Choroid plexus epithelial cell (primary cell): Measurements from ENCODE around the gene GDPD5.

Experiments used
- DNase-seq: peaks from one replicate; pipeline ENCODE4 v3.0.0-alpha.2; 2010; ENCODE audit warnings: low read depth
- H3K4me3 ChIP-seq: 2 replicates; pipeline ENCODE4 v1.5.1; 2011; ENCODE audit warnings: low read depth, mild to moderate bottlenecking, control low read depth, low read length, moderate library complexity
- TF ChIP-seq, protein P1 (sequence below): conservative IDR thresholded peaks from 2 replicates; pipeline ENCODE4 v1.5.1; 2011; ENCODE audit warnings: low read depth, mild to moderate bottlenecking, control low read depth, inconsistent platforms, low read length, moderate library complexity

The GDPD5 gene

DNA sequence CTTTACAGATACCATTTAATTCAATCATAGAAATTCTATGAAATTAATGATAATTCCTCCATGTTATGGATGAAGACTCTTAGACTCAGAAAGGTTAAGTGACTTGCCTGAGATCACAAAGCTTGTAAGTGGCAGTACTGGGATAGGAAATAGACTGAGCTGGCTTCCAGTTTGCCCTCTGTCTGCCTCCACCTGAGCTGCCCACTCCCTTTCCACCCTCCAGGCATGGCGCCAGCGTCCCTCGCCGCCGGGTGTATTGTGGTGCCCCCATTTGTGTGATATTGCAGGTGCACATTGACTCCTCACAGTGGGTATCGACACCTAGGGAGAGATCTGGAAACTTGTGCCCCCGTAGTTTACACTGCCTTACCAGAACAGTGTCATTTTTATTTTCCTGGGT lies 135.8 kb downstream of the GDPD5 start:
- H3K4me3 ChIP-seq: no peak overlapping the region
- TF ChIP-seq, protein P1, sequence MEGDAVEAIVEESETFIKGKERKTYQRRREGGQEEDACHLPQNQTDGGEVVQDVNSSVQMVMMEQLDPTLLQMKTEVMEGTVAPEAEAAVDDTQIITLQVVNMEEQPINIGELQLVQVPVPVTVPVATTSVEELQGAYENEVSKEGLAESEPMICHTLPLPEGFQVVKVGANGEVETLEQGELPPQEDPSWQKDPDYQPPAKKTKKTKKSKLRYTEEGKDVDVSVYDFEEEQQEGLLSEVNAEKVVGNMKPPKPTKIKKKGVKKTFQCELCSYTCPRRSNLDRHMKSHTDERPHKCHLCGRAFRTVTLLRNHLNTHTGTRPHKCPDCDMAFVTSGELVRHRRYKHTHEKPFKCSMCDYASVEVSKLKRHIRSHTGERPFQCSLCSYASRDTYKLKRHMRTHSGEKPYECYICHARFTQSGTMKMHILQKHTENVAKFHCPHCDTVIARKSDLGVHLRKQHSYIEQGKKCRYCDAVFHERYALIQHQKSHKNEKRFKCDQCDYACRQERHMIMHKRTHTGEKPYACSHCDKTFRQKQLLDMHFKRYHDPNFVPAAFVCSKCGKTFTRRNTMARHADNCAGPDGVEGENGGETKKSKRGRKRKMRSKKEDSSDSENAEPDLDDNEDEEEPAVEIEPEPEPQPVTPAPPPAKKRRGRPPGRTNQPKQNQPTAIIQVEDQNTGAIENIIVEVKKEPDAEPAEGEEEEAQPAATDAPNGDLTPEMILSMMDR: no peak
- DNase-seq: no peak

DNA sequence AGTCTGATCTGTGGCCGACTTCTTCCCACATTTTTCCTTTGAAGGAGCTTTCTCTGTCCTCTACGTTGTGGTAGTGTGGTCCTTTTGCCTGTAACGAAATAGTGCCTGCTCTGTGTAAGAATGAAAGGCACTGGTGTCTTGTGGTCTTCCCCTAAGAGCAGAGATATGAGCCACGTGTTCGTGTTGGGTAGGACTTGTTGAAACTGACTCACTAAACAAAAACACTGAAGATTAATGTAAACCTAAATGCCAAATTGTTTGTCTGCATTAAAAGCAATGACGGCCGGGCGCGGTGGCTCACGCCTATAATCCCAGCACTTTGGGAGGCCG lies 136.5 kb downstream of the GDPD5 start:
- TF ChIP-seq, protein P1: no peak
- no peak overlapping the region for H3K4me3 ChIP-seq
- no peak for DNase-seq

DNA sequence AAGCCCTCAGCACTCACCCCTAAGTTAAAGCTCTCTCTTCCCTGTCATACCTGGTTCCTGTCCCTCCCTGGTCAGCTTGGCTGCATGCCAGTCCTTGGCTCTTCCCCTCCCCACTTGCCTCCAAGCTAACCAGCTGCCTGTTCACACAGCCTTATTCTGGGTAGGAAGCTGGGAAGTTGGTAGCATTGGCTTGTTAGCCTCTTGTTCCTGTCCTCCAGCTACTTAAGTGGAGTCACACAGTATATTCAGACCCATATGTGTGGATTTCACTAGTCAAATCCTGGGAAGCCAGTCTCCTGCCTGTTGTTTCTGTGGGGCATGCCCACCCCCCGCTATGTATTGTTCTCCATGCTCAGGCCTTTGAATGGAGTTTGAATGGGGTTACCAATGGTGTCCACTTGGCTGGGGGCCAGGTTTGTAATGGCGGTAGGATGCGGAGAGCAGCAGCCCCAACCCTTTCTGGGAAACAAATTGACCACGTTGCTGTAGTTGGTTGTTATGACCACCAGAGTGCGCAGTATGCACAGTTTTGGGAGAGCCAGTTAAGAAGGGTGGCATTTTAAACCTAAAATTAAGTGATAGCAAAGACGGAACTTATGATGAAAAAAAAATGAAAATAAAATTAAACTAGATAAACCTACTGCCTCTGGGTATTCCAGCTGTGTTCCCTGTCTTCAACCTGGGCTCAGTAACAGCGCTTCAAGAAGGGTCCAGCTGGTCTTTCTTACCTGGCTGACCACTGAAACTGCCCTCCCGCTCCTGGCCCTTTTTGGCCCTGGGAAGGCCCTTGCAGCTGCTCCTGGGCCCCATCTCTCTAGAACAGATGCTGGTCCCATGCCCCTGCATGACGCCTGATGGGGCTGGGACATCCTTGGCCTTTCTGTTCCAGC lies 137.1 kb downstream of the GDPD5 start:
- H3K4me3 ChIP-seq: no peak overlapping the region
- TF ChIP-seq, protein P1: peak; percentile 85
- peak; percentile 86 for DNase-seq

DNA sequence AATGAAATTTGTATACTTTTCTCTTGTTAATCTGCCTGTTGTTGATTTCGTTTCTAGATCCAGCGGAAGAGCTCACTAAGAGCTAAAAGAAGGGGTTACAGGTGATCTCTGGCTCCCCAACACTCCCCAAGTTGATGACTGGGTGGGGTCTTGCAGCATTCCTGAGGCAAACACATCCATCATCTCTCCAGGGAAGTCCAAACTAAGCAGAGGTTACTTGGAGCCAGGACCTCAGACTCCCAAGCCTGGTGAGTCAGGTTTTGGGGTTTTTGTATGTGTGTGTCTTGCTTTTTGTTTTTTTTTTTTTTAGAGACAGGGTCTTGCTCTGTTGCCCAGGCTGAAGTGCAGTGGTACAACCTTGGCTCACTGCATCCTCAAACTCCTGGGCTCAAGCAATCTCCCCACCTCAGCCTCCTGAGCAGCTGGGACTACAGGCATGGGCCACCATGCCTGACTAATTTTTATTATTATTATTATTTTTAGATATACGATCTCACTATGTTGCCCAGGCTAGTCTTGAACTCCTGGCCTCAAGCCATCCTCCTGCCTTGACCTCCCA lies 137.9 kb downstream of the GDPD5 start:
- TF ChIP-seq, protein P1: no peak
- no peak for DNase-seq
- H3K4me3 ChIP-seq: no peak overlapping the region

DNA sequence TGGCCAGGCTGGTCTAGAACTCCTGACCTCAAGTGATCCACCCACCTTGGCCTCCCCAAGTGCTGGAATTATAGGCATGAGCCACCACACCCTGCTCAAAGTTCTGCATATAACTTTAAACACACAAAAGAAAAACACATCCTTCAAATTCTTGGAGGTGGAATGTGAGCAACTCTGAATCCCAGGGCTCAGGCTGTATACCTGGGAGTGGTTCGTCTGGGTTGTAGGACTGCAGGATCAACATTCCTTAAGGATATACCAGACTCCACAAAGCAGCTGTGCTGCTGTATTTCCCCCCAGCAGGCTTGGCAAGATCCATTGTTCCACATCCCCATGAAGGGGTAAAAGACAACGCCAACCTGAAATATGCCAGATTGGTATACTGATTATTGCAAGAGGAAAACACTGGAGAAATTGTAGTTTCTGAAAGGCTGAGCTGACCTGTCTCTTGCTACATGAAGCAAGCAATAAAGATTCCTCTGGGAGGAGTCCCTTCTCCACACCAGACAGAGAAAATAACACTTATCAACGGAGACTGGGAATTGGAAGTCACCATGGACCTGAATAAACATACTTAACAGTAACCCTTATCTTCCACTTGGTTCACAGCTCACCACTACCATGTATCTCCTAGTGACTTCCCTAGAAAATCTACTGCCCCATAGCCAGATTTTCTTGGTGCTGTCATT lies 138.7 kb downstream of the GDPD5 start:
- no peak overlapping the region for H3K4me3 ChIP-seq
- no peak for DNase-seq
- TF ChIP-seq, protein P1: no peak
